Muscle of back (tissue), 11 donors: ENCODE measurements around the gene PVALB. TPM values are rescaled to one million over a fixed set of nuclear protein-coding genes. Genes with fewer than 3 reads are reported as not detected.
A peak's percentile ranks its signal among the peaks of the same experiment; 100 is the strongest.

Experiments
- DNase-seq, 3 donors: peaks; one replicate each; pipeline versions ENCODE4 v3.0.0 to v3.0.0-alpha.2; 2013
- polyA plus RNA-seq, 10 donors: library from polyadenylated mRNA; unstranded; fragments of 120-200 nt; gene quantifications; one replicate each; pipeline ENCODE4 v1.2.1, GENCODE V29; 2013; ENCODE audit not compliant: insufficient read length in 10 of 10

PVALB gene
- polyA plus RNA-seq, 10 donors, result 5.4 to 14.3 (median 9.1) TPM

DNA sequence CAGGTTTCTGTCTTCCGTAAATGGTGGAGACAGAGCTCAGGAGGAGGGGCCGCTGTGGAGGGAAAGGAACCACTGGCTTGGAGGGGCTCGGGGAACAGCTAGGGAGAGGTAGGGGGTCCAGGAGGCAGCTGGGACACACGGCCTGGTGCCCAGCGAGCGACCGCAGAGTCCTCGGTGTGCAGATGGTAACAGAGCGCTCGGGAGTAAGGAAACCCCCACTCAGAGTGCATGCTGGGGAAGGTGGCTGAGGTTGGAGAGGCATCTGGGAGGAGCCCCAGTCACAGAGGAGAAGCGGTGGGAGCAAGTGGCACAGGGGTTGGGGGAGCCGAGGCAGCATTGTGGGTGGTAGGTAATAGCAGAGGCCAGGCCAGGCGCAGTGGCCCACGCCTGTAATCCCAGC, 33.2 kb upstream of the PVALB start:
- no peak for DNase-seq

GRCh38 chr22:36846949-36847348, 30.1 kb upstream of the PVALB start:
- DNase-seq, result no peak

DNA sequence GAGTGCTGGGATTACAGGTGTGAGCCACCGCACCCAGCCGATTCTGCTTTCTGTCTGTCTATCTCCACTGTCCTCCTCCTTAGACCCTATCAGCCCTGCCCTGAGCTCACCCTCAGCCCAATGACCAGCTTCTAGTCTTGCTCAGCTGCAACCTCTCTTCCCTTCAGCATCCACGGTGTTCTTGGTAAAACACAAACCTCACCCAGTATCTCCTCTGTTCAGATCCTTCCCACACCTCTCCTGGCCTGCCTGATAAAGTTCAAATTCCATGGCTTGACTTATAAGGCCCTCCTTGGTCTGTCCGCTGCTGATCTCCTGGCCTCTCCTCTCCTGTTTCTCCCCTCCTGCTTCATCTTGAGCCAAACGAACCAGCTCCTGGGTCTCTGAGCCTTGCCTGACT, 29.4 kb upstream of the PVALB start:
- DNase-seq, result no peak

DNA sequence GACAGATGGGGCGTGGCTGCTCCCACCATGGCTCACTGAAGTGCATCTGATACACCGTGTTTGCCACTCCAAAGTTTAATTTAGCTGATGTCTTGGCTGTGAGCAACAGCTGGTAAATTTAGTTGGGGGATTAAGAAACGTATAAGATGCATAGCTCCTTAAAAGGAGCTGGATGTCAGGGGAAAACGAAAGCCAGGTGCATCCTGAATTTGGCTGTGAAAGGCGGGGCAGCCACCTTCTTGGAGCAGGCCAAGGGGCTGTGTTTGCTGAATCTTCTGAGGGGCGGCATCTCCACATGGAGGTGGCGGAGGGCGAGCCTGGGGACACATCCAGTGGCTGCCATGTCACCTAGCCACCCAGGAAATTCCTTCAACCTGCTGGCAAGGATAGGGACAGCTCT, 23.3 kb upstream of the PVALB start:
- no peak for DNase-seq

GRCh38 chr22:36839356-36840073, 22.7 kb upstream of the PVALB start:
- no peak for DNase-seq

- no peak for DNase-seq
Observed at GRCh38 chr22:36838119-36839030, 21.5 kb upstream of the PVALB start.

DNA sequence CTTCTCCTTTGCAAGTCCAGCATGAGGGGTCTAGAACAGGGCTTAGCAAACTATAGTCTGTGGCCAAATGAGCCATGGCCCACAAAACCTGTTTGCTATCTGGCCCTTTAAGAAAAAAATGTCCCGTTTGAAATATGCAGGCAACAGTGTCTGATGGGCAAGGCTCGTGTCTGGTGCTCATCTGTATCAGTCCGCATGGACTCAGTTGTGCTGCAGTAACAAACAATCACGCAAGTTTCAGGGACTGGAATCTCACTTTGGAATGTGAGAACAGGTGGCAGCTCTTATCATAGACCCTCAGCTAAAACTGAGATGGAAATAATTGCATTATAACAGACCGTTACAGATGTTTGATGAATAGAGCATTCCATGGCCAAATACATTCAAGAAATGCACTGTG, 19.1 kb upstream of the PVALB start:
- DNase-seq, result no peak

DNA sequence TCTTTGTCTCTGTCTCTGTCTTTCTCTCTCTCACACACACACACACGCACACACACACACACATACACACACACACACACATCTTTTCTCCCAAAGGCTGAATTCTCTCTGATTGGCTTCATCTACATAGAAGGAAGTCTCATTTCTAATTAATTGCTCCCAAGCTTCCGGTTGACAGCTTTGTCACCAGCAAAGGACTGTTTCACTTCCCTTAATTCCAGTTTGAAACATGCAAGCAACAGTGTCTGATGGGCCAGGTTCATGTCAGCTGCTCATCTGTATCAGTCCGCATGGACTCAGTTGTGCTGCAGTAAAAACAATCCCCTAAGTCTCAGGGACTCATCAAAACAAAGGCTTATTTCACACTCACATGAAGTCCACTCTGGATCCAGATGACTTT, 16.2 kb upstream of the PVALB start:
- no peak for DNase-seq

GRCh38 chr22:36831717-36832116, 14.9 kb upstream of the PVALB start:
- DNase-seq, result no peak

- no peak for DNase-seq
Observed at GRCh38 chr22:36831206-36831605, 14.4 kb upstream of the PVALB start.

GRCh38 chr22:36830601-36831000, 13.8 kb upstream of the PVALB start:
- DNase-seq, result no peak

DNA sequence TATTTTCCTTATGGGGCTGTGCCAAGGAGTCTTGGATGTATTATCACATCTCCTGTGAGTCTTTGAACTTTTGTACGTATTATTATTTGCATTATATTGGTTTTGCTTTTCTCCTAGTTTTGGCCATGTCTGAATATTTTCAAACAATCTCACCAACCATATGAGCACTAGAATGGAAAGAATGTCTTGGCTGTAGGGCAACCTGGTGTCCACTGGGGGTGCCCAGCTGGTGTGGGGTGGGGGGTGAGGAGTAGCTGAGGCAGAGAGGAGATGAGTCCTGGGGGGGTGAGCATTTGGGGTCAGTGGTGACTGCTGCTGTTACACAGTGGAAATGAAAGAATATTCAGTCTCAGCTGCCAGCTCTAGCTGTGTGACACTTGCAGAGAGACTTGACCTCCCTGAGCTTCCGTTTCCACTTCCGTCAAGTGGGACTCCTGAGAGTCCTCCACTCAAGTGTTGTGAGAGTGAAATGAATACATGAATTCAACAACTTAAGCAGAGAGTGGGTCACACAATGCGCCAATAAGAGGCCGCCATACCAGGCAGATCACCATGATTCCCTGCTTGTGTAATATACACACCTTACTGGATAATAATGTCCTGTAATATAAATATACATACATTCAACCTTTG, 12.7 kb upstream of the PVALB start:
- no peak for DNase-seq

DNA sequence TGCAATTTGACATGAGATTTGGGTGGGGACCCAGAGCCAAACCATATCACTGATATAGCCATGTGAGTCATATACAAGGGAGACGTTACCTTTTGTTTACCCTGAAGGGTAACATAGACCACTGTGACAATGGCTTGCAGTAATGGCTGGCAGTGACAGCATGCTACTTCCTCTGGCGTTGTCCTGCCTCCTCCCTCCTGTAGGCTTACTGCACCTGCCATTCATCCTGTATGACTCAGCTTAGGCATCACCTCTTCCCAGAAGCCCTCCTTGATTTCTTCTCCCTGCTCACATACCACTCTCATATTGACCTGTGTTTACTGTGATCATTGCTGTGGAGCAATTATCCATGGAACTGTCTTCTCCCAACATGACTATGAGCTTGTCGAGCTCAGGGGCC, 12.0 kb upstream of the PVALB start:
- DNase-seq, result no peak

GRCh38 chr22:36826262-36826661, 9.4 kb upstream of the PVALB start:
- no peak for DNase-seq

GRCh38 chr22:36824655-36825054, 7.8 kb upstream of the PVALB start:
- DNase-seq, result no peak

- DNase-seq, result peak; percentile 66 to 69 (median 69)
Observed at GRCh38 chr22:36823186-36823839, 6.5 kb upstream of the PVALB start.

GRCh38 chr22:36822581-36822980, 5.7 kb upstream of the PVALB start:
- no peak for DNase-seq

DNA sequence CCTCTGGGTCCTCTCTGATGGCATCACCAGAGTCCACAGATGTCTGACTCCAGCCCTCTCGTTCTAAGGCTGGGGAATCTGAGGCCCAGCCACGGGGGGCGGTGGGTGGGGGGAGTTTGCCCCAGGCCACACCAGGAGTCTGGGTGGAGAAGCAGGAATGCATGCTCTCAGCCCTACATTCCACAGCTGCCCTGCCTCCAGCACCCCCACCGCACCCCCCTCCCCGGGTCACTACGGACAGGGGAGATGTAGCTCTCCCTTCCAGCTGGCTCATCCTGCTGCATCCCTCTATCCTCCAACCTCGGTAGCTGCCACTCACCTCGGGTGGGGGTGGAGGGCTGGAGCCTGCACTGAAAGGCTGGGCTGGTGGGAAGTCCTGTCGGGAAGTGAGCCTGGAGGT, 2.3 kb upstream of the PVALB start:
- no peak for DNase-seq

- DNase-seq, result no peak
Observed at GRCh38 chr22:36818010-36818642, 1.3 kb upstream of the PVALB start.

- no peak for DNase-seq
Observed at GRCh38 chr22:36817525-36817848, 652 bp upstream of the PVALB start.

GRCh38 chr22:36816339-36816635, 548 bp downstream of the PVALB start:
- DNase-seq, result no peak
